H7 (cell line): Measurements from ENCODE around the gene DPYSL4. TPM values are rescaled to one million over a fixed set of nuclear protein-coding genes. Genes with fewer than 3 reads are reported as not detected.
"Not testable (repeated sequence)": the region's sequence is repeated elsewhere in the genome, so short reads cannot be mapped to it uniquely, and the experiment has no call there.

Experiments
- DNase-seq: peaks from one replicate; pipeline ENCODE4 v3.0.0; 2012
- H3K27me3 ChIP-seq: 2 replicates; pipeline ENCODE4 v1.6.0; 2011; ENCODE audit warnings: mild to moderate bottlenecking, low read length; ENCODE audit not compliant: control insufficient read depth, insufficient read depth
- H3K36me3 ChIP-seq: replicated peaks from 2 replicates; pipeline ENCODE4 v1.5.1; 2011; ENCODE audit warnings: low read length; ENCODE audit not compliant: control insufficient read depth, insufficient read depth
- H3K4me3 ChIP-seq: 2 replicates; pipeline ENCODE4 v1.5.1; 2011; ENCODE audit warnings: low read depth, mild to moderate bottlenecking, control low read depth, low read length, moderate library complexity; ENCODE audit not compliant: insufficient read depth
- total RNA-seq: library from RNA; depleted of rRNA; stranded (reverse); fragments of >200 nt; shearing (Covaris generic); gene quantifications from 2 replicates; pipeline ENCODE4 v1.2.3, GENCODE V29; 2014

The DPYSL4 gene
- total RNA-seq, 1 experiment from 2014 or later, result 9.1 TPM

DNA sequence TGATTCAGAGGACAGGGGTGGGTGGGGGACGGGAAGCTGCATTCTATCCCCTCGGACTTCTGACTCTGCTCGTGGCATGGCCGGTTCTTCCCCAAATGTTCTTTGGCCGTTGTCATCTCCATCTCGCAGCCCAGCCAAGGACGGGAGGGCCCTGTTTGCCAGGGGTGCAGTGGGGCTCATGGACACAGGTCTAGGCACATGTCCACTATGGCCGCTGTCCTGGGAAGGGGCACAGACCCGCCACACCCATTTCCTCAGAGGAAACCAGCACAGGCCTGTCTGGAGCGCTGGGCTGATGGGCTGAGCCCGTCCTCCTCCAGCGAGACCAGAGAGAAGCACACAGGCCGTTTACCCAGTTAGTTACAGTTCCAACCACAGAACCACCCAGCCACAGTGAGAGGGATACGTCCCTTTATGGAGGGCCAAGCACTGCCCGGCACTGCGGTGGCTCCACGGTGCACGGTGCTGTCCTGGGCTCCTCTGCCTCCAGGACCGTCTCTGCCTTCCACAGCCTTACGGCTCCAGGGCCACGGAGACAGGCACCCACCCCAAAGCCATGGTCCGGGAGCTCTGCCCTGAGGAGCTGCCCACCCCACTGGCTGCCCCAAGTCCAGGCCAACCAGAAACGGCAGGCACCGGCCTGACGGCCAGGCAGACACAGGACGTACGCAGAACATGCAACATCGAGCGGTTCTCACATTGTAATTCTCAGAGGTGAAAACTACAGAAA lies 20.2 kb downstream of the DPYSL4 start:
- DNase-seq, result no peak
- no peak overlapping the region for H3K4me3 ChIP-seq
- no peaks in the 10 kb centered on the region for H3K27me3 ChIP-seq
- H3K36me3 ChIP-seq, result no peaks in the 10 kb centered on the region

DNA sequence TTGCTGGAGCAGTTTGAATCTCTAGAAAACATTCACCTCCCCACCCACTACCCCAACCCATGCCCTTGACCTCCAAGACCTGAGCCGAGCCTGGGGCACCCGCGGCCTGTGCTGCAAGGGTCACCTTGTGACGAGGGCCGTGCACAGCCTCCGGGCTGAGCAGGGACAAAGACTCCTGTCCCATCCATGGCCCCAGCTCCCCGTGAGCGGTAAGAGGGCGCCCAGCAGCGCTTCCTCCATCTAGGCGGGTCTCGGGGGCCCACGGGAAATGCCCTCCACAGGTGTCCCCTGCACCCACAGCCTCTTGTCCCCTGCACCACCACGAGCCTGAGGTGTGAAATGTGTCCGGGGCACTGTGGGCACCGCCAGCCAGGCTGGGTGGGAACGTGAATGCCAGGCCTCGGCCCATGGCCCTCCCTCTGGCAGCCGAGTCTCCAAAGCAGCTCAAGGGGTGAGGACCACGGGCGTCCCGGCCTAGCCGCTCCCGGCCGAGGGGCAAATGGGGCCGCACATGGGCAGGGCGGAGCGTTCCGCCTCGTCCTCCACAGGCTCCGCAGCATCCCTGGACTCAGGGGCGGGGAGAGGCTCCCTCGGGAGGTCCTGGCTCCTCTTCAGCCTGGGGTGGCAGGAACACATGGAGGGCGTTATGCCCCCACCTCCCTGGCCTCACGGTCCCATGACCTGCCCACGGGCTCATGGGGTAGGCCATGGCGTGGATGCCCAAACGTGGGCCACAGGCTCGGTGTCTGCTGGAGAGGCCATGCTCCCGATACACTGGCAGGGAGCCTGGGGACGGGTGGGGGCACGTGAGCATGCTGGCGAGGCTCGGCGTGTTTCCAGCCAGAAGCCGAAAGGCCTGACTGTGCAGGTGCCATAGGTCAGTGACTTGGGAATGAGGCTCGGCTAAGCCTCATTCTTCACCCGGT lies 21.1 kb downstream of the DPYSL4 start:
- Histone ChIP-seq H3K36me3 (no peaks in the 10 kb centered on the region), H3K4me3 (no peak overlapping the region), H3K27me3 (no peaks in the 10 kb centered on the region)
- DNase-seq, result peak; percentile 70

DNA sequence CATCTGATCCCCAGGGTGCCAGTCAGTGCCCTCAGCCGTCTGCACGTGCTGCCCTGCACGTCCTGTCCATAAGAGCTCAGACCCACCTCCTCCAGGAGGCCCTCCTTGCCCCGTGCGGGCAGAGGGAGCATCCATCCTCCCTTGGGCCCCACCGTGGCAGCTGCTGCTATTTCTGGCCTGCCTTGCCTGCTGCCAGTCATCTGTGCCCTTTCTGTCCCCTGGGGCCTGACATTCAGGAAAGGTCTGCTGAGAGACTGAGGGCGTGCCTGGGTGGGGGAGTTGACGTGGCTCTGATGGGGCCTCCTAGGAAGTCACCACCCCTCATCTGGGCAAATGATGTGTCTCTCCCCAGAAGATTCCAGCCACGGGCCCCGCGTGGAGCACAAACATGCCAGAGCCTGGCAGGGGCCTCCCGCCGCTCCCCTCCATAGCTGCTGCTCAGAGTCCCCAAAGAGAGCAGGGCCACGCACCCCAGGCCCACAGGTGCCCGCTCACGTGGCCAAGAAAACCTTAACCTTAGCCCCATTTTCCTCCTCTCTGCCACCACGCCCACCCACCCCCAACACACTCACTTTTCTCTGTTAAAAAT lies 21.8 kb downstream of the DPYSL4 start:
- Histone ChIP-seq H3K36me3 (no peaks in the 10 kb centered on the region), H3K4me3 (no peak overlapping the region), H3K27me3 (no peaks in the 10 kb centered on the region)
- DNase-seq, result no peak

DNA sequence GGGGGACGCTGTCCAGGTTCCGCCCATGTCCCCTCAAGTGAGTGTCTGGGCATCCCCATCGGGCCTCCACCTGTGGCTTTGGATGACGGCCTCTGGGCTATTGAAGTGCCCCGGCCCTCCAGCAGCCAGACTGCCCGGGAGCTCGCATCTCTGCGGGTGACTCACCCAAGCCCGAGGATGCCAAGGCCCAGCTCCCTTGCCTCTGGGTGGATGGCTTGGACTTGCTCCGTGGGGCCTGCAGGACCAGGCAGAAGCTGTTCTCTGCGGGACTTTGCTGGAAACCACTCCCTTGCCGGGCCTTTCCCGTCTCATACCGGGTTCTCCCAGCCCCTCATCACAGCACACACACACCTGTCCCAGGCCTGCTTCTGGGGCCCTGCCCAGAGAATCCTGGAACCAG lies 22.4 kb downstream of the DPYSL4 start:
- Histone ChIP-seq H3K36me3 (no peaks in the 10 kb centered on the region), H3K4me3 (no peak overlapping the region), H3K27me3 (no peaks in the 10 kb centered on the region)
- no peak for DNase-seq

DNA sequence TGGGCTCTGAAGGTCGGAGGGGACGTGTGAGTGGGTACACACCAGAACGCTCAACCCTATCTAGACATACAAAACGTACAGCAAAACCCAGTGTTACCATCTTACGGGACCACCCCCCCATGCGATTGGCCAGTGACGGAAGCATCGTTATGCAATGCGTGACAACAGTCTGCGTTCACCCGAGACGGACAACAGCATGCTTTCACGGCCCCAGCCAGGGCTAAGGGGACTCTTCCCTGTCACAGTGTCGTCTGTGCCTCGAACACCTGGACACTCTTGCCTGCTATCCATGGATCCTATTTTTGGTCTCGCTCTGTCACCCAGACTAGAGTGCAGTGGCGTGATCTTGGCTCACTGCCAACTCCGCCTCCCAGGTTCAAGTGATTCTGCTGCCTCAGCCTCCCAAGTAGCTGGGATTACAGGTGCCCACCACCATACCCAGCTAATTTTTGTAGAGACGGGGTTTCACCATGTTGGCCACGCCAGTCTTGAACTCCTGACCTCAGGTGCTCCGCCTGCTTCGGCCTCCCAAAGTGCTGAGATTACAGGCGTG lies 23.3 kb downstream of the DPYSL4 start:
- no peak for DNase-seq
- Histone ChIP-seq H3K27me3 (no peaks in the 10 kb centered on the region), H3K36me3 (no peaks in the 10 kb centered on the region), H3K4me3 (no peak overlapping the region)

DNA sequence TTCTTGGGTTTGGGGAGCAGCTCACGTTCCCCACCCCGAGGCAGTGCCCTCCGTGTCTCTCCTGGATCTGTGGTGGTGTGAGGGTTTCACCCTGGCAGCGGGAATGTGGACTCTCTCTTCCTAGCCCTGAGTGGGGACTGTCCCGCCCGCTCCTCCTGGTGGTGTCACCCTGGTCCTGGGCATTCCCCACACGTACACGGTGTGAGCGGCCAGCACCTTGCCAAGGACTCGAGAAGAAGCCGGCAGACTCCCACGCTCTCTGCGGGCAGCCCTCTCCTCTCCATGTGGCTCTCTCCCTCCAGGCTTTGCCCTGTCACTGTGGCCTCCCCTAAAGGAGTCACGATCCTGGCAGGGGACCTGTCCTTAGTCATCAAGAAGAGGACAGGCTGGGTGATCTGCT lies 24.0 kb downstream of the DPYSL4 start:
- H3K27me3 ChIP-seq, result no peaks in the 10 kb centered on the region
- H3K4me3 ChIP-seq, result no peak overlapping the region
- H3K36me3 ChIP-seq, result no peaks in the 10 kb centered on the region
- DNase-seq, result no peak

DNA sequence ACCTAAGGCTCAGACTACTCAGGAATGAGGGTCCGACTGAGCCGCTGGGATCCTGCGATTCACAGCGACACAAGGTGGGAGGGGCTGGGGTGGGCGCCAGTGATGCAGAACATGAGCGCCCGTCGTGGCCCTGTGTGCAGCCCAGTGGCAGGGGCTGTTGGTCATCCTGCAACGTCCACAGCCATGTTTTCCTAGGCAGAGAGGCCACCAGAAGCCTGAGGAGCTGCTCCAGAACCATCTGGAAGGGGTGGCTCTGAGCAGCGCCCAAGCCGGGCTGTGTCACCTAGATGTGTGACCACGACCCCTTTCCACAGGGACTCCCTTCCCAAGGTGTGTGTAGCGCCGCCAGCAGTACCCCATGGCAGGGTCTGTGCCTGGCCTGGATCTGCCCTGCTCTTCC lies 24.5 kb downstream of the DPYSL4 start:
- no peaks in the 10 kb centered on the region for H3K27me3 ChIP-seq
- H3K36me3 ChIP-seq, result no peaks in the 10 kb centered on the region
- DNase-seq, result no peak
- no peak overlapping the region for H3K4me3 ChIP-seq

DNA sequence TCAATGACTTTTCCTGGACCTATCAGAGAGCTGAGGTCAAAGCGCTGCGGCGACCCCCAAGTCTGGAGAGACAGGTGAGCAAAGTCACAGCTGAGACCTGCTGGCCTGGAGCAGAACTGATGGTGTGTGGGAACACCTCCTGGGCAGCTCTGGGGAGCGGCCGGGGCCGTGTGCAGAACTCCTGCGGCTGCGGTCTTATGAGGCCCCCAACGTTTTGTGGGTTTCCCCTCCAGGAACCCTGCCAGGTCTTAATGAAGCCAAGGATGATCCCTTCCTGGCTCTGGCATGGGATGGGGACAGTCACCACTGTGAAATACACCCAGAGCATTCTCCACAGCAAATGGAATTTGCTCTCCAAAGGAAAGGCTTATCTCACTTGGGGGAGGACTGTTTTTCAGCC lies 26.1 kb downstream of the DPYSL4 start:
- no peak for DNase-seq
- no peak overlapping the region for H3K4me3 ChIP-seq
- H3K36me3 ChIP-seq, result no peaks in the 10 kb centered on the region
- H3K27me3 ChIP-seq, result no peaks in the 10 kb centered on the region

DNA sequence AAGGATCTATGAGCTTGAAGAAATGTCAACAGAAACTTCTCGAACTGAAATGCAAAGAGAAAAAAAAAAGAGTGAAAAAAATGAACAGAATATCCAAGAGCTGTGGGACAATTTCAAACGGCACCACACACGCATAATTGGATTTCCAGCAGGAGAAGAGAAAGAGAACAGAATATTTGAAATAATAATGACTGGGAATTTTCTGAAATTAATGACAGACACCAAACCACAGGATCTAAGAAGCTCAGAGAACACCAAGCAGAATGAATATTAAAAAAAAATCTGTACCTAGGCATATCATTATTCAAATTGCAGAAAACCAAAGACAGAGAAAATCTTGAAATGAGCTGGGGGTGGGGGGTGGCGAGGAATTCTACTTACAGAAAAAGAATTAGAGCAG lies 27.2 kb downstream of the DPYSL4 start:
- Histone ChIP-seq H3K4me3 (no peak overlapping the region), H3K36me3 (no peaks in the 10 kb centered on the region), H3K27me3 (no peaks in the 10 kb centered on the region)
- DNase-seq, result no peak

DNA sequence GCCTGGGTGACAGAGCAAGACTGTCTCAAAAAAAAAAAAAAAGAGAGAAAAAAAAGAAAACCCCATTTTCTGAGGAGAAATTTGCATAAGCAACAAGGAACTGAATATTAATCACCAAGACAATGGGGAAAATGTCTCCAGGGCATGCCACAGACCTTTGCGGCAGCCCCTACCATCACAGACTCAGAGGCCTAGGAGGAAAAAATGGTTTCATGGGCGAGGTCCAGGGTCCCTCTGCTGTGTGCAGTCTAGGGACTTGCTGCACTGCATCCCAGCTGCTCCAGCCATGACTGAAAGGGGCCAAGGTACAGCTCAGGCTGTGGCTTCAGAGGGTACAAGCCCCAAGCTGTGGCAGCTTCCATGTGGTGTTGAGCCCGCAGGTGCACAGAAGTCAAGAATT lies 29.7 kb downstream of the DPYSL4 start:
- not testable (repeated sequence) for DNase-seq, H3K27me3 ChIP-seq, H3K4me3 ChIP-seq, H3K36me3 ChIP-seq

DNA sequence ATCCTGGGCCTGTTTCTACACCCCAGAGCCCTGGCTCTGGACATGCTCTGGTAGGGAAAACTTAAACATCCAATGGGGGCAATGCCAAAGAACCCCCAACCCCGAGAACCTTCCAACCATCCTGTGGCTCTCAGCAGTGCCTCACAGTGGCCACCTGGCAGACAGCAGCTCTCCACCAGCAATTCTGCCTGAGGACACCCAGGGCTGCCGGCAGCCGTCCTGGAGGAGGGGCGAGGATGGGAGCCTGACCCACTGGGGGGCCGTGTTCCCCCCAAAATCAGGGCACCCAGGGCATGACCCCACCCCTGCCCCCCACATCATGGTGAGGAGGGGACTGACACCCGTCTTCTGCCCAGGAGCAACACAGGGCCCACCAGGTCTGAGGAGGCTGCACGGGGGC lies 32.7 kb downstream of the DPYSL4 start:
- Histone ChIP-seq H3K27me3 (no peaks in the 10 kb centered on the region), H3K4me3 (no peak overlapping the region), H3K36me3 (no peaks in the 10 kb centered on the region)
- DNase-seq, result no peak

DNA sequence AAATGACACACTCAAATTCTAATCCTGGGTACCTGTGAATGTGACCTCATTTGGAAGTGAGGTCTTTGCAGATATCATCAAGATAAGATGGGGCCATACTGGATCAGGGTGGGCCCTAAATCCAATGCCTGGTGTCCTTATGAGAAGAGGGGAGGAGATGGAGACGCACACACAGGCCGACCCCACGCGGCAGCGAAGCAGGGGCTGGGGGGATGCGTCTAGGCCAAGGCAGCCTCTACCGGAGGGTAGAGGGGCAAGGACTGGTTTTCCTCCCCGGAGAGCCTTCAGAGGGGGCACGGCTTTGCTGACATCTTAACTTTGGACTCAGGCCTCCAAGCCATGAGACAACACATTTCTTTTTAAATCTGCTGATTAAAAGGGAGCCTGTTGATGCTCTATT lies 33.3 kb downstream of the DPYSL4 start:
- Histone ChIP-seq H3K36me3 (no peaks in the 10 kb centered on the region), H3K4me3 (no peak overlapping the region), H3K27me3 (no peaks in the 10 kb centered on the region)
- DNase-seq, result no peak

DNA sequence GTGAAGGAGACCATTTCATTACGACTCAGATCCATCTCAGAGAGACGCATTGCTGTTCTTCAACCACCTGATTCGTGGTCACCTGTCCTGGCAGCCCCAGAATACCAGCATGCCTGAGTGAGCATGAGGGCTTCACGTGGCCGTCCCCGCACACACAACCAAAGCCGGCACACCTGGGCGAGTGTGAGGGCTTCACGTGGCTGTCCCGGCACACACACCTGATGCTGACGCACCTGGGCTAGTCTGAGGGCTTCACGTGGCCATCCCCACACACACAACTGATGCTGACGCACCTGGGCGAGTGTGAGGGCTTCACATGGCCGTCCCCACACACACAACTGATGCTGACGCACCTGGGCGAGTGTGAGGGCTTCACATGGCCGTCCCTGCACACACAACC lies 34.2 kb downstream of the DPYSL4 start:
- not testable (repeated sequence) for DNase-seq, H3K4me3 ChIP-seq, H3K27me3 ChIP-seq, H3K36me3 ChIP-seq

DNA sequence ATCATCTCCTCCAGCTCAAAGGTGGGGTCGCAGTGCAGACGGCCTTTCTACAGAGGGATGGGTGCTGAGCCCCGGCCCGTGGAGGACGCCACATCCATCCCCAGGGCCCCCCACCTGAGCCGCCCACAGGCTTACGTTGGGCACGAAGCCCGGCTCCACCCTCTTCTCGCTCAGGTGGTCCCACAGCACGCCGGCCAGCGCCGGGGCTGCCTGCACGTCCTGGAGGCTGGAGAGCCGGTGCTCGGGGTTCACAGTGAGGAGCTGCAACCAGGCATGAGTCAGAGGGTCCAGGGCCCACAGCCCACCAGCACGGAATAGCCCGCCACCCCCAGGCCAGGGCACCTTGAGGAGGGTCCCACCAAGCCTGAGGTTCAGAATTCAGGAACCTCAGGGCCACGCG lies 36.0 kb downstream of the DPYSL4 start:
- H3K36me3 ChIP-seq, result no peaks in the 10 kb centered on the region
- no peak overlapping the region for H3K4me3 ChIP-seq
- H3K27me3 ChIP-seq, result no peaks in the 10 kb centered on the region
- DNase-seq, result no peak

DNA sequence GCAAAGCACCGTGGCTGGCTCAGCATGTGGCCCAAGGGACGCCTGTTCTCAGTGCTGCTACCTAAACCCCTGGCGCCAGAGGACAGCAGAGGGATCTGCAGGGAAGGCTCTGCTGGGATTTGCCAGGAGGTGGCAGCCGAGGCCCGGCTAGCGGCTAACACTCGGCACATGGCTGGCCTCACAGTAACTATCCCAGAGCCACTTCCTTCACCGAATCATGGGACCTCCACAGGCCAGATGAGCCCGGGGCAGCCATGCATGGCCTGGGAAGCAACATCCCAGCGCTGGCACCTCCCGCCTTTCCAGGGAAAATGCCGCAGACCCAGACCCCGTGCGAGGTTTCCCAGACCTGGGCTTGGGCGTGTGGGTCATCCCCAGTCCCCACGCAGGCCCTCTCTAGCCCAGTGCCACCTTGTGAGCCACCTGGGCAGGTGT lies 36.4 kb downstream of the DPYSL4 start:
- H3K36me3 ChIP-seq, result no peaks in the 10 kb centered on the region
- no peaks in the 10 kb centered on the region for H3K27me3 ChIP-seq
- H3K4me3 ChIP-seq, result no peak overlapping the region
- peak; percentile 97 for DNase-seq
